Kidney (tissue), 14 donors: ENCODE data around the gene KNSTRN. TPM values are rescaled to one million over a fixed set of nuclear protein-coding genes. Genes with fewer than 3 reads are reported as not detected.

Experiments
- DNase-seq, 5 donors: peaks; one replicate each; pipeline ENCODE4 v3.0.0-alpha.2; 2013 to 2020
- FAIRE-seq: peaks from 2 replicates; lab custom pipeline; 2012; peaks lifted over from hg19 to GRCh38; lab: Jason Lieb, UNC
- H3K27ac ChIP-seq, 2 donors: one replicate each; pipeline ENCODE4 v1.7.0; 2013; ENCODE audit warnings: low read depth in 2 of 2, low read length in 2 of 2, inconsistent platforms in 1 of 2
- H3K27me3 ChIP-seq: one replicate; pipeline ENCODE4 v1.7.1; 2013; ENCODE audit warnings: low read length, inconsistent platforms; ENCODE audit not compliant: control insufficient read depth, insufficient read depth
- H3K36me3 ChIP-seq, 3 donors: one replicate each; pipeline versions ENCODE4 v1.7.0 to v1.7.1; 2013; ENCODE audit warnings: low read length in 3 of 3, control low read depth in 1 of 3, inconsistent platforms in 1 of 3; ENCODE audit not compliant: insufficient read depth in 3 of 3, control insufficient read depth in 2 of 3
- H3K4me1 ChIP-seq, 3 donors: one replicate each; pipeline versions ENCODE4 v1.7.0 to v1.7.1; 2013; ENCODE audit warnings: low read length in 3 of 3, inconsistent platforms in 1 of 3, low read depth in 1 of 3; ENCODE audit not compliant: control insufficient read depth in 2 of 3, insufficient read depth in 2 of 3
- H3K4me3 ChIP-seq, 3 donors: one replicate each; pipeline versions ENCODE4 v1.7.0 to v1.8.1; 2013; ENCODE audit warnings: low read length in 3 of 3, control low read depth in 1 of 3, inconsistent platforms in 1 of 3
- H3K9ac ChIP-seq, 3 donors: one replicate each; pipeline versions ENCODE4 v1.7.0 to v1.7.1; 2013; ENCODE audit warnings: low read length in 3 of 3, control low read depth in 1 of 3, inconsistent platforms in 1 of 3
- H3K9me3 ChIP-seq, 3 donors: one replicate each; pipeline versions ENCODE4 v1.7.0 to v1.7.1; 2013; ENCODE audit warnings: low read length in 3 of 3, control low read depth in 1 of 3, inconsistent platforms in 1 of 3; ENCODE audit not compliant: control insufficient read depth in 2 of 3, insufficient read depth in 1 of 3
- intact Hi-C: fragments of 100-400 bp; cut with DNase I; formaldehyde crosslinking; loops from one replicate; pipeline ENCODE4 v1.11.1; 2022
- polyA plus RNA-seq: library from polyadenylated mRNA; stranded (reverse); fragments of 350-450 nt; fragmentation: Illumina TruSeq; extraction: RNeasy Lipid Tissue Mini Kit (QIAGEN cat#74804); gene quantifications from one replicate; pipeline ENCODE4 v1.2.3, GENCODE V29; 2014; ENCODE audit warnings: low read depth, low replicate concordance; ENCODE audit not compliant: insufficient read depth
- total RNA-seq: library from RNA; stranded (reverse); fragmentation: NEBNext Ultra II Directional; extraction: Animal tissue kit (Norgen Biotek cat#: 25700); gene quantifications from one replicate; pipeline ENCODE4 v1.2.1, GENCODE V29; 2021
- TF ChIP-seq, protein P1 (sequence below): IDR thresholded peaks from 3 replicates; pipeline ENCODE4 v1.5.1; 2012; ENCODE audit warnings: mild to moderate bottlenecking, moderate library complexity, borderline replicate concordance; ENCODE audit not compliant: insufficient read depth; ENCODE audit errors: extremely low read depth
- donor health status: control.
- donor health status: control.
- donor health status: control.
- donor health status: control.
- donor health status: control.
- donor health status: DM: yes; HTN: yes; CAD: no.
- donor health status: Normal renal cell carcinoma (clear cell type).

The KNSTRN gene
- total and polyA plus RNA-seq, 2 donors from 2014 or later = 5.5 to 7.4 TPM

DNA sequence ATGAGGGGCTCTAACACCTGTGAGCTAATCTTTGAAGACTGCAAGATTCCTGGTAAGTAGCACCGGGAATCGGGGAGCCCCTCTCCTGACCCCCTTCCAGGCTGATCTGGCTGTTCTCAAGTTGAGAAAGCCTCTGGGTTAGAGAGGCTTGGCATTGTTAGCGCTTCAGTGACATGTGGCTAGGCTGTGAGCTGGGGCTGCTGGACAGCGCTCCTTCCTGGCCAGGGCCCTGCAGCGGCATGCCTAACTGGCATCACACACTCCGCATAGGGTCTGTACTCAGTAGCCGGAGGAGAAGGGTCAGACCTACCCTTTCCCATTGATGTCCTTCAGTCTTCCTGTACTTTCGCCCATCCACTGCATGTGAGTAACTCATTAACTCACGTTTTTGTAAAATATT, 30.5 kb downstream of the KNSTRN start:
- Histone ChIP-seq H3K9ac (no peak overlapping the region), H3K4me1 (peaks cover 0 to 5% (median 0%) of the 10 kb centered on the region in 3 donors), H3K36me3 (peaks cover 10 to 45% (median 37%) of the 10 kb centered on the region in 3 donors), H3K9me3 (no peaks in the 10 kb centered on the region), H3K27me3 (no peaks in the 10 kb centered on the region), H3K27ac (no peak overlapping the region), H3K4me3 (no peak overlapping the region)
- DNase-seq = no peak
- no peak for FAIRE-seq
- TF ChIP-seq, protein P1, sequence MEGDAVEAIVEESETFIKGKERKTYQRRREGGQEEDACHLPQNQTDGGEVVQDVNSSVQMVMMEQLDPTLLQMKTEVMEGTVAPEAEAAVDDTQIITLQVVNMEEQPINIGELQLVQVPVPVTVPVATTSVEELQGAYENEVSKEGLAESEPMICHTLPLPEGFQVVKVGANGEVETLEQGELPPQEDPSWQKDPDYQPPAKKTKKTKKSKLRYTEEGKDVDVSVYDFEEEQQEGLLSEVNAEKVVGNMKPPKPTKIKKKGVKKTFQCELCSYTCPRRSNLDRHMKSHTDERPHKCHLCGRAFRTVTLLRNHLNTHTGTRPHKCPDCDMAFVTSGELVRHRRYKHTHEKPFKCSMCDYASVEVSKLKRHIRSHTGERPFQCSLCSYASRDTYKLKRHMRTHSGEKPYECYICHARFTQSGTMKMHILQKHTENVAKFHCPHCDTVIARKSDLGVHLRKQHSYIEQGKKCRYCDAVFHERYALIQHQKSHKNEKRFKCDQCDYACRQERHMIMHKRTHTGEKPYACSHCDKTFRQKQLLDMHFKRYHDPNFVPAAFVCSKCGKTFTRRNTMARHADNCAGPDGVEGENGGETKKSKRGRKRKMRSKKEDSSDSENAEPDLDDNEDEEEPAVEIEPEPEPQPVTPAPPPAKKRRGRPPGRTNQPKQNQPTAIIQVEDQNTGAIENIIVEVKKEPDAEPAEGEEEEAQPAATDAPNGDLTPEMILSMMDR = no peak
- intact Hi-C loops = no loop called here

DNA sequence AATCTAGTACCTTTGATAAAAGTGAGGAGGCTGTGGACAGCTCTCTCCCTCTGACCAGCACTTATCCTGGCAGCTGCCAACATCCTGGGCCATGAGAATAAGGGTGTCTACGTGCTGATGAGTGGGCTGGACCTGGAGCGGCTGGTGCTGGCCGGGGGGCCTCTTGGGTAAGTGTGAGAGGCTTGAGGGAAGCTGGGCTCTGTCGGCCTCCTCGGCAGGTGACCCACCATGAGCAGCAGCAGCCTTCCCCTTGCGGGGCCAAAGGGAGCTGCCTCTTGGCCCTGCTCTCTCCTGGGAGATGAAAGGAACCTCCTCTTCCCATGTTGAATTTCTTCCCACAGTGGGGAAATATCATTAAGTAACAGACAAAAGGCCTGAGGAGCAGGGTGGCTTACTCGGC, 32.3 kb downstream of the KNSTRN start:
- Histone ChIP-seq H3K9ac (no peak overlapping the region), H3K27ac (no peak overlapping the region), H3K36me3 (peaks cover 8 to 45% (median 35%) of the 10 kb centered on the region in 3 donors), H3K4me1 (peaks cover 0 to 5% (median 0%) of the 10 kb centered on the region in 3 donors), H3K4me3 (no peak overlapping the region), H3K27me3 (no peaks in the 10 kb centered on the region), H3K9me3 (no peaks in the 10 kb centered on the region)
- intact Hi-C loops = no loop called here
- no peak for FAIRE-seq
- no peak for DNase-seq
- TF ChIP-seq, protein P1 = no peak

DNA sequence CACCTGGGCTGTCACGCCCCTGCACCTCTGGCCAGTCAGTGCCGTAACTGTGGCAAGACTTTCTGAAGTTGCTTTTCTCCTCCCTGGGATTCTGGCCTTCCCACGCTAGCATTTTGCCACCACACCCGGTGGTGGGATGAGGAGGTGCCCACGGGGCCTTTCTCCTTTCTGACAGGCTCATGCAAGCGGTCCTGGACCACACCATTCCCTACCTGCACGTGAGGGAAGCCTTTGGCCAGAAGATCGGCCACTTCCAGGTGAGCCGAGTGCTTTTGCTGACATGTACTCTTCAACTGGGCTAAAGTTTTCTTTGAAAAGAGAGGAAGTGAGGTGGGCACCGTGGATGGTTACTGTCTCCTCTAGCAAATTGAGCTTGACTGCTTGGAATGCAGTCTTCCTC, 32.7 kb downstream of the KNSTRN start:
- H3K4me3 ChIP-seq = no peak overlapping the region
- intact Hi-C loops = no loop called here
- H3K4me1 ChIP-seq = peaks cover 0 to 8% (median 2%) of the 10 kb centered on the region in 3 donors
- TF ChIP-seq, protein P1 = no peak
- no peak overlapping the region for H3K9ac ChIP-seq
- FAIRE-seq (no peak), DNase-seq (no peak)
- H3K27ac ChIP-seq = no peak overlapping the region
- H3K9me3 ChIP-seq = no peaks in the 10 kb centered on the region
- H3K27me3 ChIP-seq = no peaks in the 10 kb centered on the region
- peaks cover 8 to 43% (median 33%) of the 10 kb centered on the region in 3 donors for H3K36me3 ChIP-seq

DNA sequence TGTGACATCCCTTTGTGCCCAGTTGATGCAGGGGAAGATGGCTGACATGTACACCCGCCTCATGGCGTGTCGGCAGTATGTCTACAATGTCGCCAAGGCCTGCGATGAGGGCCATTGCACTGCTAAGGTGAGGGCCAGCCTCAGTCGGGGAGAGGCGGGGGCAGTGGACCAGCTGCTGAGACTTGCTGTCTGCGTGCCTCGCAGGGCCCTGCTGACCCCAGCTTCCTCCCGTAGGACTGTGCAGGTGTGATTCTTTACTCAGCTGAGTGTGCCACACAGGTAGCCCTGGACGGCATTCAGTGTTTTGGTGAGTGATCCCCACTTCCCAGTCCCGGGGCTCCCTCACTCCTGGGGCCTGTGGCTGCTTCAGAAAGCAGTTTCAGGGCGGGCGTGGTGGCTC, 33.5 kb downstream of the KNSTRN start:
- Histone ChIP-seq H3K4me3 (no peak overlapping the region), H3K9ac (no peak overlapping the region), H3K9me3 (no peaks in the 10 kb centered on the region), H3K36me3 (peaks cover 6 to 34% (median 25%) of the 10 kb centered on the region in 3 donors), H3K4me1 (peaks cover 0 to 14% (median 10%) of the 10 kb centered on the region in 3 donors), H3K27ac (no peak overlapping the region), H3K27me3 (no peaks in the 10 kb centered on the region)
- DNase-seq = no peak
- intact Hi-C loops = no loop called here
- TF ChIP-seq, protein P1 = no peak
- no peak for FAIRE-seq
